Testis (tissue), 2 donors: ENCODE results near the gene WIF1.

Experiments used
- CTCF ChIP-seq, 3 experiments: fragments of 450-650 bp in 2 of 3; fragments of 200-600 bp in 1 of 3; sonication (generic) in 1 of 3; IDR thresholded peaks; one replicate each; pipeline ENCODE4 v1.5.1; 2016 to 2019; ENCODE audit warnings: antibody characterized with exemption in 3 of 3, mild to moderate bottlenecking in 2 of 3, moderate library complexity in 1 of 3
- POLR2A ChIP-seq: fragments of 450-650 bp; IDR thresholded peaks from one replicate; pipeline ENCODE4 v1.6.1; 2017; ENCODE audit warnings: antibody characterized with exemption, mild to moderate bottlenecking, moderate library complexity

GRCh38 chr12:65125247-65125646 lies 4.1 kb upstream of the WIF1 start:
- TF ChIP-seq CTCF (IDR thresholded peaks at IDR 0.05), result no peak
- no peak for TF ChIP-seq POLR2A
